Mucosa of stomach (tissue), 1 donor: ENCODE results near the gene GPATCH2L.

Experiments used
- H3K27me3 ChIP-seq: one replicate; pipeline ENCODE4 v1.7.0; 2013; ENCODE audit warnings: mild to moderate bottlenecking, low read length; ENCODE audit not compliant: control insufficient read depth, insufficient read depth
- H3K36me3 ChIP-seq: one replicate; pipeline ENCODE4 v1.7.0; 2013; ENCODE audit warnings: low read length; ENCODE audit not compliant: control insufficient read depth, insufficient read depth
- H3K4me1 ChIP-seq: one replicate; pipeline ENCODE4 v1.7.0; 2013; ENCODE audit warnings: mild to moderate bottlenecking, low read length; ENCODE audit not compliant: control insufficient read depth, insufficient read depth
- H3K4me3 ChIP-seq: one replicate; pipeline ENCODE4 v1.7.0; 2013; ENCODE audit warnings: low read length
- H3K9ac ChIP-seq: one replicate; pipeline ENCODE4 v1.7.0; 2013; ENCODE audit warnings: mild to moderate bottlenecking, low read length, moderate library complexity
- H3K9me3 ChIP-seq: one replicate; pipeline ENCODE4 v1.7.0; 2013; ENCODE audit warnings: mild to moderate bottlenecking, low read length, moderate library complexity; ENCODE audit not compliant: control insufficient read depth
- donor health status: Pancreatic carcinoma.

The GPATCH2L gene

GRCh38 chr14:76138758-76139723 lies 12.7 kb upstream of the GPATCH2L start:
- H3K36me3 ChIP-seq, result no peaks in the 10 kb centered on the region
- H3K9me3 ChIP-seq, result no peaks in the 10 kb centered on the region
- no peak overlapping the region for H3K4me3 ChIP-seq
- no peaks in the 10 kb centered on the region for H3K4me1 ChIP-seq
- H3K9ac ChIP-seq, result no peak overlapping the region
- H3K27me3 ChIP-seq, result peaks cover 46% of the 10 kb centered on the region

DNA sequence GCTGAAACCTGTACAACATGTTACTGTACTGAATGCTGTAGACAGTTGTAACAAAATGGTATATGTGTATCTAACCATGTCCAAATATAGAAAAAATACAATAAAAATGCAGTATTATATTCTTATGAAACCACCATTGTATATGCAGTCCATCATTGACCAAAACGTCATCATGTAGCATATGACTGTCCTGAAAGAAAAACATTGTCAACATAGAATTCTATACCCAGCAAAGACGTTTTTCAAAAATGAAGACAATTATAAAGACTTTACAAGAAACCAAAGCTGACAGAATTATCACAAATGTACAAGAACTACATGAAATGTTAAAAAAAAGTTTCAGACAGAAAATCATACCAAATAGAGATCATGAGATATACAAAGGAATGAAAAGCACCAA lies 8.1 kb upstream of the GPATCH2L start:
- H3K27me3 ChIP-seq, result peaks cover 21% of the 10 kb centered on the region
- no peaks in the 10 kb centered on the region for H3K4me1 ChIP-seq
- H3K9me3 ChIP-seq, result no peaks in the 10 kb centered on the region
- H3K9ac ChIP-seq, result no peak overlapping the region
- H3K4me3 ChIP-seq, result no peak overlapping the region
- H3K36me3 ChIP-seq, result no peaks in the 10 kb centered on the region

DNA sequence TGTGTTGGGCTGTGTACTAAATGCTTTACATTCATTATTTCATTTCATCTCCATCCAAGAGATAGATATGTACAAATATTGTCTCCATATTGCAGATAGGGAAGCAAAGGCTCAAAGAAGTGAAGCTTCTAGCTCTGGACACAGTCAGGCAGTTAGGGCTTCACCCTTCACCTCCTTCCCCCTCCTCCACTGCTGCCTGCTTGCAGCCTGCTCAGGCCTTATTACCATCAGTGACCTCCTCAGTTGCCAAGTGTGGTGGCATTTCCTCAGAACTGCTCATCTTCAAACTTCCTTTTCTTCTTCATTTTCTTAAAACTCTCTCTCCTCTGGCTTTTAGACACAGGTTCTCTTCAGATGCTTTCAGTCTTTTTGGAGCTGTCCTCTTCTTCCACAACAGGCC lies 4.7 kb upstream of the GPATCH2L start:
- H3K4me1 ChIP-seq, result peaks cover 3% of the 10 kb centered on the region
- no peaks in the 10 kb centered on the region for H3K36me3 ChIP-seq
- no peaks in the 10 kb centered on the region for H3K27me3 ChIP-seq
- H3K9me3 ChIP-seq, result no peaks in the 10 kb centered on the region
- no peak overlapping the region for H3K9ac ChIP-seq
- H3K4me3 ChIP-seq, result no peak overlapping the region

- no peak overlapping the region for H3K4me3 ChIP-seq
- H3K9ac ChIP-seq, result no peak overlapping the region
- no peaks in the 10 kb centered on the region for H3K36me3 ChIP-seq
- H3K9me3 ChIP-seq, result no peaks in the 10 kb centered on the region
- peaks cover 3% of the 10 kb centered on the region for H3K4me1 ChIP-seq
- H3K27me3 ChIP-seq, result no peaks in the 10 kb centered on the region
Measured at GRCh38 chr14:76149196-76149595, 2.5 kb upstream of the GPATCH2L start.

- Histone ChIP-seq H3K9me3 (no peaks in the 10 kb centered on the region), H3K4me1 (peaks cover 6% of the 10 kb centered on the region), H3K27me3 (no peaks in the 10 kb centered on the region), H3K4me3 (peak overlapping the region; percentile 45), H3K36me3 (peaks cover 6% of the 10 kb centered on the region), H3K9ac (peak overlapping the region; percentile 91)
Measured at GRCh38 chr14:76152333-76152681, 585 bp downstream of the GPATCH2L start.

DNA sequence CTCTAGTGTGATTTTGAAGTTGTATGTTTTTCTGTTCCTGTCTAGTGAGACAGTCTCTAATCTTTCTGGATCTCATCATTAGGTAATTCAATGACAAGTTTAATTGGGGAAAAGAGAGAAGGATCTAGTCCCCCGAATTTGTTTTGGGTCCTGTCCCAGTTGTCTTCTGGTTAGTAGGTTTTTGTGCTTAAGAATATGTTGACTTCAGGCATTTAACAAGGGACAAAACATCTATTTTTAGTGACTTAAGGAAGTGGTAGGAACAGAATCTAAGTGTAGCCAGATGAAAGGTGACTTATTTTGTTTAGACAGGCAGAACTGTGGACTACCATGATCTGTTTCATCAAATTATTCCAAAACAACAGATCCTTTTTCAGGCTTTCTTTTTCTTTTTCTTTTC lies 2.2 kb downstream of the GPATCH2L start:
- Histone ChIP-seq H3K9ac (no peak overlapping the region), H3K36me3 (peaks cover 6% of the 10 kb centered on the region), H3K9me3 (no peaks in the 10 kb centered on the region), H3K27me3 (no peaks in the 10 kb centered on the region), H3K4me1 (peaks cover 6% of the 10 kb centered on the region), H3K4me3 (no peak overlapping the region)

DNA sequence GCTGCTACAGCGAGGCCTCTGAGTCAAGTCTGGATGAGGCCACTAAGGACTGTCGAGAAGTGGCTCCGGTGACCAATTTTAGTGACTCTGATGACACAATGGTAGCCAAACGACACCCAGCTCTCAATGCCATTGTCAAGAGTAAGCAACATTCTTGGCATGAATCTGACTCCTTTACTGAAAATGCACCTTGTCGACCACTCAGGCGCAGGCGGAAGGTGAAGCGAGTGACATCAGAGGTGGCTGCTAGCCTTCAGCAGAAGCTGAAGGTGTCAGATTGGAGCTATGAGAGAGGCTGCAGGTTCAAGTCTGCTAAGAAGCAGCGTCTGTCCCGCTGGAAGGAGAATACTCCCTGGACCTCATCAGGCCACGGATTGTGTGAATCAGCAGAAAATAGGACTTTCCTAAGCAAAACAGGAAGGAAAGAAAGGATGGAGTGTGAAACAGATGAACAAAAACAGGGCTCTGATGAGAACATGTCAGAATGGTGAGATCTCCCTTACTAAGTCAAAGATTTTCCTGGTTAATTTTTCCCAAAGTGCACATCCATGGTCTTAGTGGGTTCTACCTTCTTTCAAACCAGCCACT lies 2.9 kb downstream of the GPATCH2L start:
- no peaks in the 10 kb centered on the region for H3K27me3 ChIP-seq
- no peaks in the 10 kb centered on the region for H3K9me3 ChIP-seq
- H3K4me3 ChIP-seq, result no peak overlapping the region
- no peak overlapping the region for H3K9ac ChIP-seq
- H3K4me1 ChIP-seq, result peaks cover 6% of the 10 kb centered on the region
- H3K36me3 ChIP-seq, result peaks cover 6% of the 10 kb centered on the region

DNA sequence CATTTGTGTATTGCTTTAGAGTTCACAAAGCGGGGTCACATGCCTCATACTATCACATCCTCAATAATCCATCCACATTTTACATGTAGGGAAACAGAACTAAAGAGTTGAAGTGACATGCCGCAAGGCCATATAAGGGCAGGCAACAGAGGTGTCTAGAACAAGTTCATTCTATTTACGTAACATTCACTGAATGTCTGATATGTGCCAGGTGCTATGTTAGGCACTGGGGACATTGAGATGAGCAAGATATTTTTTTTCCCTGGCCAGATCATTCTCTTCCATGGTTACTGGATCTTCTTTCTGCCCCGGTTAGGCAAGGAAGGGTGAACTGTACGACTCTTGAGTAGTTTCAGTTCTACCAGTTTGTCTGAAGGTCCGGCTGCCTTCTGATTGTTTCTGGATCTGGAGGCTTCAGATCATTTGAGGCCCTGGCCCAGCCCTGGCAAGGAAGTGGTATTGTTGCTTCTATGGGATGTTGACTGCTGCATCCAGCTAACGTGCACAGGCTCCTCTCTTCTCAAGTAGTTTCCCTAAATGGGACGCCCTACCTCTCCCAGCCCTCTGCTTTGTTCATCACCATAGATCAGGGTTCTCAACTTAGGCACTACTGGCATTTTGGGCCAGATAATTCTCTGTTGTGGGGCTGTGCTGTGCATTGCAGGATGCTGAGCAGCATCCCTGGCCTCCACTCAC lies 12.1 kb downstream of the GPATCH2L start:
- H3K4me3 ChIP-seq, result no peak overlapping the region
- H3K9me3 ChIP-seq, result no peaks in the 10 kb centered on the region
- H3K27me3 ChIP-seq, result no peaks in the 10 kb centered on the region
- H3K4me1 ChIP-seq, result no peaks in the 10 kb centered on the region
- no peak overlapping the region for H3K9ac ChIP-seq
- H3K36me3 ChIP-seq, result no peaks in the 10 kb centered on the region

DNA sequence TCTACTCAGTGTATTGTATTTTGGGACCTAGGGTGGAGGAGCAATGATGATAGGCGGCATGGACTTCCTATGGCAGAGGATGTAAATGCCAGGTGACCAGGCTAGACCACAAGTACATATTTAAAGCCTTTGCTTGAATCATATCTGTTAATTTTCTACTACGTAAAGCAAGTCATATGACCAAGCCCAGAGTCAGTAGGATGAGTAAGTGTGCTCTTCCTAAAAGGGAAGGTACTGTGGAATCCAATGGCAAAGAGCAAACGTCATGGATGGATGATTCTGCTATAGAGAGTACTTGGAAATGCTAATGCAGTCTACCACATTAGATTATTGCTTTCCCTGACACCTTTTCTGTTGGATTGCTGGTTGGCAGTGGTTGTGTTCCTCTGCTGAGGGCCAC lies 16.8 kb downstream of the GPATCH2L start:
- Histone ChIP-seq H3K27me3 (no peaks in the 10 kb centered on the region), H3K9ac (no peak overlapping the region), H3K36me3 (no peaks in the 10 kb centered on the region), H3K4me1 (no peaks in the 10 kb centered on the region), H3K9me3 (no peaks in the 10 kb centered on the region), H3K4me3 (no peak overlapping the region)

DNA sequence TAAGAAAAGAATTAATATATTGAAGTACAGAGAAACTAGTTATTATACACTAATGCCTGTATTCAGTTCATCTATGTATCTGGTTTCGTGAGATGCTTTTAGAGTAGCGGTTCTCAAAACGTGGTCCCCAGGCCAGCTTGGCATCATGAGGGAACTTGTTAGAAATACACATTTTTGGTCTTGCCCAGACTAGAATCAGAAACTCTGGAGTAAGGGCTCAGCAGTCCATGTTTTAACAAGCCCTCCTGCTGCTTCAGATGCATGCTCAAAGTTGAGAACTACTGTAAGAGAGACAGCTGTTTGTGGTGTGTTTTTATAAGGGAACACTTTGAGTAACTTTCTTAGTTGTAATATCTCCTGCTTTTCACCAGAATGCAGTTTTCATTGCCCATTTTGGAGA lies 18.1 kb downstream of the GPATCH2L start:
- Histone ChIP-seq H3K4me1 (no peaks in the 10 kb centered on the region), H3K36me3 (no peaks in the 10 kb centered on the region), H3K4me3 (no peak overlapping the region), H3K9me3 (no peaks in the 10 kb centered on the region), H3K9ac (no peak overlapping the region), H3K27me3 (no peaks in the 10 kb centered on the region)

DNA sequence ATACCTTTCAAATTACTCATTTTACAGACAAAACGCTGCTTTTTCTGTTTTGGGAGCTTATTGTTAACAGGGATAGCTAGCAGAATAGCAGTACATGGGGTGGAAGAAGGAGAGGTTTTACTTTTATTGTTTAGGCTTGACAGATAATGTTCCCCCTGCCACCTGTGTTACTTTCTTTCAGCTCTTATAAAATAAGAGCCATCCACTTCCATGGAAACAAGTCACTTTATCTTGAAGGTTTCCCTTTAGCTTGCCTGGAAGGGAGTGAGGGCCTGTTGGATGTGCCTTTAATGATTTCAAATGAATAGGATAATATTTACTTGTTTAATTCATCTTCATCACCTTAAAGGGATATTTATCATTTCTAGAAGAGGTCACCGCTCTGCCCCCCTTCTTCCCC lies 23.3 kb downstream of the GPATCH2L start:
- no peak overlapping the region for H3K4me3 ChIP-seq
- no peaks in the 10 kb centered on the region for H3K27me3 ChIP-seq
- no peaks in the 10 kb centered on the region for H3K4me1 ChIP-seq
- no peak overlapping the region for H3K9ac ChIP-seq
- H3K36me3 ChIP-seq, result peaks cover 6% of the 10 kb centered on the region
- no peaks in the 10 kb centered on the region for H3K9me3 ChIP-seq

DNA sequence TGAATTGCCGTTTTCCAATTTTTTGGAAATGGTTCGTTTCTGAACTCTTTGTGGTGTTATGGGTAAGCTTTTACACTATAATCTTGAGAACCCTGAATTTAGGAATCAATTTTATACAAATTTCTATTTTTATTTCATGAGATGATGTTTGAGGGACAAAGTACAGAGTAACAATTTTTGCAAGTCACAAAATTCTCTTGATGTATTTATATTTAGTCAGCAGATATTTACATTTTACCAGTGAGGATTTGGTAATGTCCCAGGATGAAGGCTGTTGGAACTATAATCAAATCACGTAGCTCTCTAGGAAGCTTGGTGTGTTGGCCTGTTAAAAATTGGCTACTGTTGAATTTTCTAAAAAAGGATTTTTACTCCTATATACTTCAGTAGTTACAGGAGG lies 24.2 kb downstream of the GPATCH2L start:
- Histone ChIP-seq H3K9ac (no peak overlapping the region), H3K27me3 (no peaks in the 10 kb centered on the region), H3K36me3 (peaks cover 6% of the 10 kb centered on the region), H3K4me1 (no peaks in the 10 kb centered on the region), H3K4me3 (no peak overlapping the region), H3K9me3 (no peaks in the 10 kb centered on the region)
